KMS-11 (cell line): ENCODE measurements around the gene DENND1C.

Experiments used
- H2AFZ ChIP-seq: fragments of 200-600 bp; sonication (generic); 2 replicates; pipeline ENCODE4 v1.6.1; 2016; ENCODE audit warnings: antibody characterized with exemption, mixed run types, low read depth
- H3K27ac ChIP-seq: fragments of 200-600 bp; sonication (generic); 2 replicates; pipeline ENCODE4 v1.6.1; 2016; ENCODE audit warnings: mild to moderate bottlenecking, mixed run types
- H3K27me3 ChIP-seq: fragments of 200-600 bp; sonication (generic); 2 replicates; pipeline ENCODE4 v1.6.1; 2017; ENCODE audit warnings: mild to moderate bottlenecking, low read depth, mixed run types, moderate library complexity; ENCODE audit not compliant: insufficient read depth
- H3K36me3 ChIP-seq: fragments of 200-600 bp; sonication (generic); 2 replicates; pipeline ENCODE4 v1.6.1; 2017; ENCODE audit warnings: mild to moderate bottlenecking, mixed run types; ENCODE audit not compliant: insufficient read depth
- H3K4me1 ChIP-seq: fragments of 200-600 bp; sonication (generic); 2 replicates; pipeline ENCODE4 v1.6.1; 2016; ENCODE audit warnings: mild to moderate bottlenecking, low read depth, mixed run types; ENCODE audit not compliant: poor library complexity, severe bottlenecking
- H3K4me2 ChIP-seq: fragments of 200-600 bp; sonication (generic); 2 replicates; pipeline ENCODE4 v1.7.0; 2016; ENCODE audit warnings: mild to moderate bottlenecking, mixed run types
- H3K4me3 ChIP-seq: fragments of 200-600 bp; sonication (generic); IDR thresholded peaks from 2 replicates; pipeline ENCODE4 v1.6.1; 2017; ENCODE audit warnings: low read depth, low read length, mixed read lengths; ENCODE audit not compliant: insufficient read depth
- H3K79me2 ChIP-seq: fragments of 200-600 bp; sonication (generic); 2 replicates; pipeline ENCODE4 v1.6.1; 2016; ENCODE audit warnings: low read depth, mixed run types; ENCODE audit not compliant: insufficient read depth
- H3K9ac ChIP-seq: fragments of 200-600 bp; sonication (generic); 2 replicates; pipeline ENCODE4 v1.6.1; 2016; ENCODE audit warnings: mild to moderate bottlenecking, mixed run types
- H4K20me1 ChIP-seq: fragments of 200-600 bp; sonication (generic); 2 replicates; pipeline ENCODE4 v1.6.1; 2016; ENCODE audit warnings: mild to moderate bottlenecking, mixed run types; ENCODE audit not compliant: insufficient read depth
- CTCF ChIP-seq: fragments of 200-600 bp; sonication (generic); conservative IDR thresholded peaks from 2 replicates; pipeline ENCODE4 v1.6.1; 2017; ENCODE audit warnings: low read depth, mild to moderate bottlenecking, antibody characterized with exemption, low read length, moderate library complexity, mixed read lengths

Gene DENND1C

DNA sequence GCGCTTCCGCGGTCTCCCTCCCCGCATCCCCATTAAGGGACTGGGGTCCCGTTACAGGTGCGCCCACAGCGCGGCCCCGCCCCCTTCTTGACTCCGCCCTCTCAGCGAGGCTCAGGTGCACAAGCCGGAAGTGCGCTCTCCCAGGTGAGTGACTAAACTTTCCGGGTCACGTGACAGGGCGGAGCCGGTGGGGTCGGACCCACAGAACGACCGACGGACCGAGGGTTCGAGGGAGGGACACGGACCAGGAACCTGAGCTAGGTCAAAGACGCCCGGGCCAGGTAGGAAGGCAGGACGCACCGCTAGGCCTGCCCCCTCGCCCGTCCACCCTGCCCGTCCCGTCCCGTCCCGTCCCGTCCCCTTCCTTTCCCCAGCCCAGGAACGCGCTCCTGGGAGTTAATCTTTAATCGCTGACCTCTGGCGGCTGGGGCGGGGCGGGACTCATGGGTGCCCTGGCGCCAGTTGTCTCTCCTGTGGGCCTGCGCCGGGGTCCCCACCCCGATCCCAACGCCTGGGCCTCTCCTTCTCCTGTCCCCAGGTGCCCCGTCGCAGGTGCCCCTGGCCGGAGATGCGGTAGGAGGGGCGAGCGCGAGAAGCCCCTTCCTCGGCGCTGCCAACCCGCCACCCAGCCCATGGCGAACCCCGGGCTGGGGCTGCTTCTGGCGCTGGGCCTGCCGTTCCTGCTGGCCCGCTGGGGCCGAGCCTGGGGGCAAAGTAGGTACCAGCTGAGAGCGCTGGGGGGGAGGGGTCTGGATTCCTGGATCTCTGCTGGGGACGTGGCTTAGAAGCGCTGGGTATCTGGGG is 17.3 kb downstream of the DENND1C start, which contains the start of gene CRB3:
CRB3 (plus strand) TSS at position 202 of the 804 bp plus-strand sequence; CDS start at position 633, 431 bp downstream.
- Histone ChIP-seq H3K79me2 (no peaks in the 10 kb centered on the region), H3K9ac (no peak within 1 kb of the TSS), H3K27me3 (peaks cover 24% of the 10 kb centered on the region; the same call in 1 of the 2 replicates), H3K4me3 (no peak within 1 kb of the TSS), H3K27ac (no peak within 1 kb of the TSS), H3K36me3 (no peaks in the 10 kb centered on the region), H4K20me1 (no peaks in the 10 kb centered on the region), H2AFZ (no peak within 1 kb of the TSS), H3K4me1 (no peaks in the 10 kb centered on the region), H3K4me2 (no peak within 1 kb of the TSS)
- TF ChIP-seq CTCF, result no peak

- Histone ChIP-seq H3K4me2 (peak overlapping the region; percentile 93), H4K20me1 (no peaks in the 10 kb centered on the region), H2AFZ (peak overlapping the region; percentile 65), H3K9ac (peak overlapping the region; percentile 63), H3K4me3 (no peak overlapping the region), H3K27me3 (no peaks in the 10 kb centered on the region; the same call in 1 of the 2 replicates), H3K36me3 (no peaks in the 10 kb centered on the region), H3K27ac (peak overlapping the region; percentile 76), H3K4me1 (peaks cover 9% of the 10 kb centered on the region), H3K79me2 (no peaks in the 10 kb centered on the region)
- peak; percentile 65 for TF ChIP-seq CTCF
These were observed 21.3 kb downstream of the DENND1C start for GRCh38 chr19:6460099-6460884.

DNA sequence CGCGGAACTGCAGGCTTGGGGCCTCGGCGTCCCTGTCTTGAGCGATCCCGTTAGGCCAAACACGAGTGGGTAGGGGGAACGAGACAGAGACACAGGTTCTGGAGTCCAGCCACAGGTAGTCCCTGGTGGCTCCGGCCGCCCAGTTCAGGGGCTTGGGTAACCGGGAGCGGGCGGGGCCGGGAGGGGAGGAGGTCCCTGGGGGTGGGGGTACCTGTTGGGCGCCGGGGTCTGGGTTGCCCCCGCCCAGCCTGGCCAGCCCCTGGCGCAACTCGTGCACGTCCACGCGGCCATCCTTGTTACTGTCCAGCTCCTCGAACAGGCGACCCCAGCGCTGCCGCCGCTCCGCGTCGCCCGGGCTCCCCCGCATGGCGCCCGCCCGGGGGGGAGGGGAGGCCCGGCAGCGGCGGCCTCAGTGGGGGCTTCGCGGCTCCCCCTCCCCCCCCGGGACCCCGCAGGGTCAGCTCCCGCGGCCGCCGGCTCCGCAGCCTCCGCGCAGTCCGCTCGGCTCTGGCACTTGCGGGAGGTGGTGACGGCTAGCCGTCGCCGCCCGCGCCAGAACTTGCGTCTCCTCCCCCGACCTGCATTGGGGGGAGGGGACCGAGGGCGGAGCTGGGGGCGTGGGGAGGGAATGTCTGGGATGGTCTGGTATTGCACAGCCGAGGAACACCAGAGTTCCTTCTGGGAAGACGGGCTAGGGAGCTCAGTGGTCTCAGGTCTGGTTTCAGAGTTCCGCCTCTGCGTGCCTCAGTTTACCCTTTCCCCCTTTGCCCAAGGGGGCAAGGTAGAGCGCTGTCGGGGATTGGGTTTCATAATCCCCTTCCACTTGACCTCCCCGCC is 22.1 kb downstream of the DENND1C start, which contains the start of gene SLC25A23:
SLC25A23 (minus strand) TSS at position 531 of the 837 bp plus-strand sequence; CDS start at position 367, 164 bp downstream.
- Histone ChIP-seq H3K4me3 (no peak within 1 kb of the TSS), H3K27me3 (no peaks in the 10 kb centered on the region), H3K79me2 (no peaks in the 10 kb centered on the region), H3K27ac (peak within 1 kb of the TSS; percentile 76), H3K9ac (peak within 1 kb of the TSS; percentile 63), H3K4me2 (peak within 1 kb of the TSS; percentile 93), H2AFZ (peak within 1 kb of the TSS; percentile 65), H4K20me1 (no peaks in the 10 kb centered on the region), H3K36me3 (no peaks in the 10 kb centered on the region), H3K4me1 (peaks cover 9% of the 10 kb centered on the region)
- TF ChIP-seq CTCF, result no peak

GRCh38 chr19:6458695-6459261 is 22.8 kb downstream of the DENND1C start:
- H3K9ac ChIP-seq, result peak overlapping the region; percentile 63; the same call in 1 of the 2 replicates
- H3K4me2 ChIP-seq, result peak overlapping the region; percentile 93
- peaks cover 9% of the 10 kb centered on the region for H3K4me1 ChIP-seq
- H3K4me3 ChIP-seq, result no peak overlapping the region
- TF ChIP-seq CTCF, result no peak
- peak overlapping the region; percentile 65 for H2AFZ ChIP-seq
- H3K27ac ChIP-seq, result peak overlapping the region; percentile 19; the same call in 1 of the 2 replicates
- H4K20me1 ChIP-seq, result no peaks in the 10 kb centered on the region
- H3K79me2 ChIP-seq, result no peaks in the 10 kb centered on the region
- H3K36me3 ChIP-seq, result no peaks in the 10 kb centered on the region
- H3K27me3 ChIP-seq, result no peaks in the 10 kb centered on the region
